MM.1S (cell line): Measurements from ENCODE around the gene DIAPH3.

Experiments
- DNase-seq: peaks from one replicate; pipeline ENCODE4 v3.0.0-alpha.2; 2015
- H2AFZ ChIP-seq: fragments of 300-600 bp; sonication (generic); 2 replicates; pipeline ENCODE4 v1.6.0; 2016; ENCODE audit warnings: antibody characterized with exemption, low read length
- H3F3A ChIP-seq: fragments of 300-600 bp; sonication (generic); 2 replicates; pipeline ENCODE4 v1.6.1; 2016; ENCODE audit warnings: mild to moderate bottlenecking, antibody characterized with exemption, low read length, moderate library complexity, mixed read lengths; ENCODE audit not compliant: insufficient read depth
- H3K27ac ChIP-seq: fragments of 300-600 bp; sonication (generic); 2 replicates; pipeline ENCODE4 v1.5.1; 2016; ENCODE audit warnings: mild to moderate bottlenecking, low read length
- H3K27me3 ChIP-seq: fragments of 300-600 bp; sonication (generic); replicated peaks from 2 replicates; pipeline ENCODE4 v1.6.0; 2016; ENCODE audit warnings: low read length; ENCODE audit not compliant: insufficient read depth
- H3K36me3 ChIP-seq: fragments of 300-600 bp; sonication (generic); replicated peaks from 2 replicates; pipeline ENCODE4 v1.6.1; 2016; ENCODE audit warnings: mild to moderate bottlenecking, low read length, mixed read lengths; ENCODE audit not compliant: insufficient read depth
- H3K4me1 ChIP-seq: fragments of 300-600 bp; sonication (generic); 2 replicates; pipeline ENCODE4 v1.6.1; 2016; ENCODE audit warnings: low read length, mixed read lengths
- H3K4me2 ChIP-seq: fragments of 300-600 bp; sonication (generic); 2 replicates; pipeline ENCODE4 v1.6.0; 2016; ENCODE audit warnings: low read depth, low read length
- H3K4me3 ChIP-seq: fragments of 300-600 bp; sonication (generic); 2 replicates; pipeline ENCODE4 v1.5.1; 2016; ENCODE audit warnings: low read length, mixed read lengths
- H3K79me2 ChIP-seq: fragments of 300-600 bp; sonication (generic); 2 replicates; pipeline ENCODE4 v1.6.1; 2016; ENCODE audit warnings: mixed run types, low read length, mixed read lengths
- H3K9ac ChIP-seq: fragments of 300-600 bp; sonication (generic); 2 replicates; pipeline ENCODE4 v1.6.1; 2016; ENCODE audit warnings: low read length, mixed read lengths
- H3K9me2 ChIP-seq: fragments of 300-600 bp; sonication (generic); replicated peaks from 2 replicates; pipeline ENCODE4 v1.6.1; 2016; ENCODE audit warnings: mild to moderate bottlenecking, low read length, mixed read lengths; ENCODE audit not compliant: insufficient read depth
- H3K9me3 ChIP-seq: fragments of 300-600 bp; sonication (generic); replicated peaks from 2 replicates; pipeline ENCODE4 v1.6.1; 2016; ENCODE audit warnings: mild to moderate bottlenecking, low read length, mixed read lengths; ENCODE audit not compliant: insufficient read depth
- H4K20me1 ChIP-seq: fragments of 300-600 bp; sonication (generic); 2 replicates; pipeline ENCODE4 v1.6.1; 2016; ENCODE audit warnings: mild to moderate bottlenecking, low read length, moderate library complexity, mixed read lengths; ENCODE audit not compliant: insufficient read depth
- CTCF ChIP-seq: fragments of 300-600 bp; sonication (generic); IDR thresholded peaks from 2 replicates; pipeline ENCODE4 v1.5.1; 2016; ENCODE audit warnings: antibody characterized with exemption, low read length, mixed read lengths
- EZH2 ChIP-seq: fragments of 300-600 bp; sonication (generic); optimal IDR thresholded peaks from 2 replicates; pipeline ENCODE3; 2017; ENCODE audit warnings: low read depth, mild to moderate bottlenecking, antibody characterized with exemption, low read length, mixed read lengths
- EZH2phosphoT487 ChIP-seq: fragments of 300-600 bp; sonication (generic); IDR thresholded peaks from 2 replicates; pipeline ENCODE4 v1.6.1; 2018; ENCODE audit warnings: antibody characterized with exemption, low read length

Gene DIAPH3

GRCh38 chr13:59671881-59672280 is 491.8 kb downstream of the DIAPH3 start:
- no peaks in the 10 kb centered on the region for H4K20me1 ChIP-seq
- no peak overlapping the region for H3K9ac ChIP-seq
- no peaks in the 10 kb centered on the region for H3K27me3 ChIP-seq
- no peak for DNase-seq
- no peaks in the 10 kb centered on the region for H3K9me2 ChIP-seq
- no peaks in the 10 kb centered on the region for H3K79me2 ChIP-seq
- no peaks in the 10 kb centered on the region for H3K4me1 ChIP-seq
- no peak overlapping the region for H3K4me2 ChIP-seq
- no peak overlapping the region for H3K27ac ChIP-seq
- H3K9me3 ChIP-seq, result no peaks in the 10 kb centered on the region
- H3F3A ChIP-seq, result no peaks in the 10 kb centered on the region
- no peaks in the 10 kb centered on the region for H3K36me3 ChIP-seq
- H2AFZ ChIP-seq, result no peak overlapping the region
- TF ChIP-seq EZH2 (no peak), EZH2phosphoT487 (no peak), CTCF (no peak)
- no peak overlapping the region for H3K4me3 ChIP-seq

DNA sequence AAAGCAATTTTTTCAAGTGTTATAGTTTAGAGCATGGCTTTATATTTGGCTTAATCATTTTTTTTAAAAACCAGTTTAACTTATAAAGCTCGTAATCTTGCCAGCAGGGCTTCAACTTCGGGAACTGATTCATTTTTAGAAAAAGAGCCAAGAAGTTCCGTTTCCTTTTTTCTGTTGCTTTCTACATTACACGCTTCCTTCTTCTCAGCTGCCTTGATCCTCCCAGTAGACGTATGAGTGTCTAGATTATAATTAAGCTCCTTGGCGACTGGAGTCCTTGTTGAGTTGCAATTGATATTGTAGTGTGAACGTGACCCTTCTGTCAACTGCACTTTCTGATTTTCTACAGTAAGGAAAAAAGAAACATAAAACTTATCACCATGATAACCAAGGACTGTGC is 497.2 kb downstream of the DIAPH3 start:
- no peak overlapping the region for H3K9ac ChIP-seq
- no peak for TF ChIP-seq CTCF
- TF ChIP-seq EZH2, result no peak
- TF ChIP-seq EZH2phosphoT487, result no peak
- H3K4me3 ChIP-seq, result no peak overlapping the region
- no peaks in the 10 kb centered on the region for H3F3A ChIP-seq
- H3K4me2 ChIP-seq, result no peak overlapping the region
- H3K27ac ChIP-seq, result no peak overlapping the region
- no peaks in the 10 kb centered on the region for H3K27me3 ChIP-seq
- H3K79me2 ChIP-seq, result no peaks in the 10 kb centered on the region
- H3K36me3 ChIP-seq, result no peaks in the 10 kb centered on the region
- H3K4me1 ChIP-seq, result no peaks in the 10 kb centered on the region
- H4K20me1 ChIP-seq, result no peaks in the 10 kb centered on the region
- no peaks in the 10 kb centered on the region for H3K9me3 ChIP-seq
- H2AFZ ChIP-seq, result no peak overlapping the region
- no peak for DNase-seq
- H3K9me2 ChIP-seq, result no peaks in the 10 kb centered on the region

DNA sequence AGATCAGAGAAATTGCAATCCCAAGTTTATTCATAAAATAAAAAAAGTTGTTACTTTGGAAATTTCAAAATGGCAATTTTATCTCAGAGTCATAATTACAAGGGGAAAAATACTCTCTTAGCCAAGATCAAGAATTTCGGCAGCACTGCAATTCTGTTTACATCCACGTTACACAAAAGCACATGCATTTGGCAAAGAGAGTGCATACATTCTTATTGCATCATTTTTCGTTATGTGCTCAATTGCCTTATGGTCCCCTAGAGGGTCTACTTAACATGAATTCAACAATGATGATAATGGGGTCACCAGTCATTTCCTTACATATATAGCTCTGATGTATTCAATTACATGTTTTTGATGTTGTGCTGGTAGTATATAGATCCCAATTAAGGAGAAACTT is 498.0 kb downstream of the DIAPH3 start:
- DNase-seq, result no peak
- H3F3A ChIP-seq, result no peaks in the 10 kb centered on the region
- no peaks in the 10 kb centered on the region for H3K79me2 ChIP-seq
- no peaks in the 10 kb centered on the region for H3K36me3 ChIP-seq
- H2AFZ ChIP-seq, result no peak overlapping the region
- H3K9me3 ChIP-seq, result no peaks in the 10 kb centered on the region
- no peak overlapping the region for H3K4me2 ChIP-seq
- no peak overlapping the region for H3K4me3 ChIP-seq
- no peak overlapping the region for H3K9ac ChIP-seq
- H3K9me2 ChIP-seq, result no peaks in the 10 kb centered on the region
- TF ChIP-seq EZH2 (no peak), EZH2phosphoT487 (no peak), CTCF (no peak)
- no peaks in the 10 kb centered on the region for H4K20me1 ChIP-seq
- no peaks in the 10 kb centered on the region for H3K4me1 ChIP-seq
- no peak overlapping the region for H3K27ac ChIP-seq
- H3K27me3 ChIP-seq, result no peaks in the 10 kb centered on the region

- H3F3A ChIP-seq, result no peaks in the 10 kb centered on the region
- no peak overlapping the region for H3K27ac ChIP-seq
- H3K4me2 ChIP-seq, result no peak overlapping the region
- no peaks in the 10 kb centered on the region for H3K9me3 ChIP-seq
- no peaks in the 10 kb centered on the region for H4K20me1 ChIP-seq
- H3K4me1 ChIP-seq, result no peaks in the 10 kb centered on the region
- H3K36me3 ChIP-seq, result no peaks in the 10 kb centered on the region
- DNase-seq, result no peak
- no peak overlapping the region for H2AFZ ChIP-seq
- no peaks in the 10 kb centered on the region for H3K27me3 ChIP-seq
- H3K4me3 ChIP-seq, result no peak overlapping the region
- H3K9me2 ChIP-seq, result no peaks in the 10 kb centered on the region
- no peak overlapping the region for H3K9ac ChIP-seq
- TF ChIP-seq EZH2, result no peak
- TF ChIP-seq EZH2phosphoT487, result no peak
- no peak for TF ChIP-seq CTCF
- no peaks in the 10 kb centered on the region for H3K79me2 ChIP-seq
Measured at GRCh38 chr13:59665184-59665583, 498.5 kb downstream of the DIAPH3 start.
